HG03060 (cell line): Measurements from ENCODE around the gene AMHR2.
"Not testable (repeated sequence)": the region's sequence is repeated elsewhere in the genome, so short reads cannot be mapped to it uniquely, and the experiment has no call there.

ENCODE experiments used
- ATAC-seq: cut with Tn5 transposase; IDR thresholded peaks from one replicate; pipeline ENCODE4 v1.9.1; 2021; ENCODE audit warnings: low read depth, moderate number of reproducible peaks; ENCODE audit not compliant: unreplicated experiment

The AMHR2 gene

GRCh38 chr12:53414756-53415417 lies 8.8 kb upstream of the AMHR2 start:
- no peak for ATAC-seq

GRCh38 chr12:53415752-53416389 lies 7.8 kb upstream of the AMHR2 start:
- not testable (repeated sequence) for ATAC-seq

GRCh38 chr12:53417291-53417816 lies 6.3 kb upstream of the AMHR2 start:
- ATAC-seq = not testable (repeated sequence)

GRCh38 chr12:53418221-53418620 lies 5.4 kb upstream of the AMHR2 start:
- ATAC-seq = no peak

GRCh38 chr12:53419756-53420155 lies 3.9 kb upstream of the AMHR2 start:
- ATAC-seq = no peak

GRCh38 chr12:53422247-53422646 lies 1.4 kb upstream of the AMHR2 start:
- not testable (repeated sequence) for ATAC-seq

GRCh38 chr12:53424626-53425514 lies 1.2 kb downstream of the AMHR2 start:
- ATAC-seq = no peak

GRCh38 chr12:53425515-53426150 lies 2.0 kb downstream of the AMHR2 start:
- ATAC-seq = no peak

GRCh38 chr12:53427905-53428594 lies 4.4 kb downstream of the AMHR2 start:
- no peak for ATAC-seq

- ATAC-seq = no peak
Measured at GRCh38 chr12:53428741-53429140, 5.1 kb downstream of the AMHR2 start.

GRCh38 chr12:53430116-53430515 lies 6.5 kb downstream of the AMHR2 start:
- ATAC-seq = no peak

- ATAC-seq = no peak
Measured at GRCh38 chr12:53431187-53431586, 7.5 kb downstream of the AMHR2 start.

- ATAC-seq = not testable (repeated sequence)
Measured at GRCh38 chr12:53435326-53435725, 11.7 kb downstream of the AMHR2 start.

- ATAC-seq = not testable (repeated sequence)
Measured at GRCh38 chr12:53439582-53439981, 15.9 kb downstream of the AMHR2 start.

GRCh38 chr12:53441040-53441833 lies 17.6 kb downstream of the AMHR2 start, which contains the start of gene PRR13:
TSS of gene PRR13 (plus strand) at chr12:53441734. CDS start at chr12:53442715, 981 bp downstream.
- ATAC-seq = peak; percentile 94

- no peak for ATAC-seq
Measured at GRCh38 chr12:53443955-53444354, 20.3 kb downstream of the AMHR2 start.

- ATAC-seq = not testable (repeated sequence)
Measured at GRCh38 chr12:53444593-53445325, 21.1 kb downstream of the AMHR2 start.

- ATAC-seq = no peak
Measured at GRCh38 chr12:53450936-53451335, 27.3 kb downstream of the AMHR2 start.
